HG03095 (cell line): Measurements from ENCODE around the gene NOL9.

Experiments used
- ATAC-seq: cut with Tn5 transposase; IDR thresholded peaks from one replicate; pipeline ENCODE4 v1.9.1; 2021; ENCODE audit warnings: moderate library complexity; ENCODE audit not compliant: unreplicated experiment

The NOL9 gene

GRCh38 chr1:6591222-6591621 lies 36.9 kb upstream of the NOL9 start:
- ATAC-seq = no peak

GRCh38 chr1:6590046-6590445 lies 35.7 kb upstream of the NOL9 start:
- ATAC-seq = no peak

- no peak for ATAC-seq
Measured at GRCh38 chr1:6588893-6589520, 34.7 kb upstream of the NOL9 start.

- no peak for ATAC-seq
Measured at GRCh38 chr1:6588128-6588892, 34.0 kb upstream of the NOL9 start.

GRCh38 chr1:6587261-6588005 lies 33.1 kb upstream of the NOL9 start:
- no peak for ATAC-seq

- ATAC-seq = no peak
Measured at GRCh38 chr1:6586404-6586816, 32.1 kb upstream of the NOL9 start.

- no peak for ATAC-seq
Measured at GRCh38 chr1:6585841-6586240, 31.5 kb upstream of the NOL9 start.

- no peak for ATAC-seq
Measured at GRCh38 chr1:6585081-6585722, 30.9 kb upstream of the NOL9 start.

- no peak for ATAC-seq
Measured at GRCh38 chr1:6584126-6585080, 30.1 kb upstream of the NOL9 start.

- ATAC-seq = no peak
Measured at GRCh38 chr1:6582370-6582769, 28.1 kb upstream of the NOL9 start.

GRCh38 chr1:6581561-6582305 lies 27.4 kb upstream of the NOL9 start:
- no peak for ATAC-seq

- ATAC-seq = no peak
Measured at GRCh38 chr1:6580593-6581409, 26.5 kb upstream of the NOL9 start.

GRCh38 chr1:6580119-6580592 lies 25.8 kb upstream of the NOL9 start:
- no peak for ATAC-seq

- peak; percentile 95 for ATAC-seq
Measured at GRCh38 chr1:6579374-6580118, 25.2 kb upstream of the NOL9 start, which contains the start of gene ZBTB48. ZBTB48 (plus strand) TSS chr1:6579994; CDS start chr1:6580610, 616 bp downstream.

GRCh38 chr1:6578624-6579373 lies 24.5 kb upstream of the NOL9 start:
- no peak for ATAC-seq

- ATAC-seq = no peak
Measured at GRCh38 chr1:6577831-6578525, 23.7 kb upstream of the NOL9 start.
